ENCODE data around the gene PRSS2. TPM values are rescaled to one million over a fixed set of nuclear protein-coding genes. Genes with fewer than 3 reads are reported as not detected.
"Not testable (repeated sequence)": the region's sequence is repeated elsewhere in the genome, so short reads cannot be mapped to it uniquely, and the experiment has no call there.

Gene PRSS2
- total RNA-seq, 1 donor from 2014 or later: not detected

GRCh38 chr7:142740786-142741185, 30.0 kb upstream of the PRSS2 start:
- TF ChIP-seq CTCF (conservative IDR thresholded peaks at IDR 0.05): no peak
- Mint-ChIP-seq H3K4me3 (no peak overlapping the region), H3K4me1 (no peaks in the 10 kb centered on the region), H3K27me3 (ENCODE audit: low read depth) (peaks cover 42% of the 10 kb centered on the region), H3K27ac (ENCODE audit: unreplicated experiment) (no peak overlapping the region), H3K9me3 (no peaks in the 10 kb centered on the region), H3K36me3 (ENCODE audit: low read depth) (no peaks in the 10 kb centered on the region)
- DNase-seq (ENCODE audit: low read depth, low spot score): no peak

GRCh38 chr7:142741932-142742331, 28.8 kb upstream of the PRSS2 start:
- H3K4me1 Mint-ChIP-seq; H3K4me3 Mint-ChIP-seq; H3K36me3 Mint-ChIP-seq (ENCODE audit: low read depth); DNase-seq (ENCODE audit: low read depth, low spot score); H3K27ac Mint-ChIP-seq (ENCODE audit: unreplicated experiment); H3K9me3 Mint-ChIP-seq: not testable (repeated sequence)
- peaks cover 45% of the 10 kb centered on the region for H3K27me3 Mint-ChIP-seq (ENCODE audit: low read depth)

GRCh38 chr7:142745091-142745635, 25.6 kb upstream of the PRSS2 start:
- no peak for TF ChIP-seq CTCF (conservative IDR thresholded peaks at IDR 0.05)
- Mint-ChIP-seq H3K36me3 (ENCODE audit: low read depth) (no peaks in the 10 kb centered on the region), H3K4me3 (no peak overlapping the region), H3K27ac (ENCODE audit: unreplicated experiment) (no peak overlapping the region), H3K27me3 (ENCODE audit: low read depth) (peaks cover 39% of the 10 kb centered on the region), H3K4me1 (no peaks in the 10 kb centered on the region), H3K9me3 (no peaks in the 10 kb centered on the region)
- no peak for DNase-seq (ENCODE audit: low read depth, low spot score)

GRCh38 chr7:142745745-142746144, 25.0 kb upstream of the PRSS2 start:
- H3K27ac Mint-ChIP-seq (ENCODE audit: unreplicated experiment): no peak overlapping the region
- peaks cover 40% of the 10 kb centered on the region for H3K27me3 Mint-ChIP-seq (ENCODE audit: low read depth)
- H3K9me3 Mint-ChIP-seq: no peaks in the 10 kb centered on the region
- DNase-seq (ENCODE audit: low read depth, low spot score): no peak
- H3K4me1 Mint-ChIP-seq: no peaks in the 10 kb centered on the region
- TF ChIP-seq CTCF (conservative IDR thresholded peaks at IDR 0.05): no peak
- H3K36me3 Mint-ChIP-seq (ENCODE audit: low read depth): no peaks in the 10 kb centered on the region
- no peak overlapping the region for H3K4me3 Mint-ChIP-seq

GRCh38 chr7:142746264-142746663, 24.5 kb upstream of the PRSS2 start:
- H3K27me3 Mint-ChIP-seq (ENCODE audit: low read depth): peaks cover 41% of the 10 kb centered on the region
- no peak for TF ChIP-seq CTCF (conservative IDR thresholded peaks at IDR 0.05)
- DNase-seq (ENCODE audit: low read depth, low spot score): no peak
- no peaks in the 10 kb centered on the region for H3K36me3 Mint-ChIP-seq (ENCODE audit: low read depth)
- no peak overlapping the region for H3K27ac Mint-ChIP-seq (ENCODE audit: unreplicated experiment)
- no peaks in the 10 kb centered on the region for H3K4me1 Mint-ChIP-seq
- no peak overlapping the region for H3K4me3 Mint-ChIP-seq
- no peaks in the 10 kb centered on the region for H3K9me3 Mint-ChIP-seq

- H3K27ac Mint-ChIP-seq (ENCODE audit: unreplicated experiment); H3K36me3 Mint-ChIP-seq (ENCODE audit: low read depth); DNase-seq (ENCODE audit: low read depth, low spot score); H3K9me3 Mint-ChIP-seq; H3K4me1 Mint-ChIP-seq; H3K4me3 Mint-ChIP-seq: not testable (repeated sequence)
- peaks cover 37% of the 10 kb centered on the region for H3K27me3 Mint-ChIP-seq (ENCODE audit: low read depth)
Observed at GRCh38 chr7:142748410-142748809, 22.4 kb upstream of the PRSS2 start.

Data from neural crest cell (in vitro differentiated cells).